Fibroblast of lung (primary cell): ENCODE data around the gene IBTK.

ENCODE experiments used
- EZH2 ChIP-seq: IDR thresholded peaks from 2 replicates; pipeline ENCODE4 v1.5.1; 2012; ENCODE audit warnings: low read length, control low read depth, mild to moderate bottlenecking; ENCODE audit errors: missing control alignments
- TF ChIP-seq, protein P1 (sequence below), 2 donors: IDR thresholded peaks in 1 of 2; conservative IDR thresholded peaks in 1 of 2; 1 replicate in 1 of 2; 2 replicates in 1 of 2; pipeline ENCODE4 v1.5.1; 2011 to 2012; ENCODE audit warnings: low read length in 2 of 2, control low read depth in 1 of 2, inconsistent platforms in 1 of 2, low read depth in 1 of 2, mild to moderate bottlenecking in 1 of 2

DNA sequence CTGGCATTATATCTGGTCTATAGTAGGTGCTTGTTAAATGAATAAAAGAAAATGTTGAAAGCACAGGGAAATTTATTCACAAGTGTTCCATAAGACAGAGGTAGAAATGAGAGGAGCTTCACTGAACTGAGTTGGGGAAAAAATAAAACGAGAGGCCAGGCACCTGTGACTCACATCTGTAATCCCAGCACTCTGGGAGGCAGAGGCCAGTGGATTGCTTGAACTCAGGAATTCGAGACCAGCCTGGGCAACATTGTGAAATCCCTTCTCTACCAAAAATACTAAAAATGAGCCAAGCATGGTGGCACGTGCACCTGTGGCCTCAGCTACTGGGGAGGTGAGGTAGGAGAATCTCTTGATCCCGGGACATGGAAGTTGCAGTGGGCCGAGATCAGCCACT lies 28.1 kb upstream of the IBTK start:
- TF ChIP-seq, protein P1, sequence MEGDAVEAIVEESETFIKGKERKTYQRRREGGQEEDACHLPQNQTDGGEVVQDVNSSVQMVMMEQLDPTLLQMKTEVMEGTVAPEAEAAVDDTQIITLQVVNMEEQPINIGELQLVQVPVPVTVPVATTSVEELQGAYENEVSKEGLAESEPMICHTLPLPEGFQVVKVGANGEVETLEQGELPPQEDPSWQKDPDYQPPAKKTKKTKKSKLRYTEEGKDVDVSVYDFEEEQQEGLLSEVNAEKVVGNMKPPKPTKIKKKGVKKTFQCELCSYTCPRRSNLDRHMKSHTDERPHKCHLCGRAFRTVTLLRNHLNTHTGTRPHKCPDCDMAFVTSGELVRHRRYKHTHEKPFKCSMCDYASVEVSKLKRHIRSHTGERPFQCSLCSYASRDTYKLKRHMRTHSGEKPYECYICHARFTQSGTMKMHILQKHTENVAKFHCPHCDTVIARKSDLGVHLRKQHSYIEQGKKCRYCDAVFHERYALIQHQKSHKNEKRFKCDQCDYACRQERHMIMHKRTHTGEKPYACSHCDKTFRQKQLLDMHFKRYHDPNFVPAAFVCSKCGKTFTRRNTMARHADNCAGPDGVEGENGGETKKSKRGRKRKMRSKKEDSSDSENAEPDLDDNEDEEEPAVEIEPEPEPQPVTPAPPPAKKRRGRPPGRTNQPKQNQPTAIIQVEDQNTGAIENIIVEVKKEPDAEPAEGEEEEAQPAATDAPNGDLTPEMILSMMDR (conservative IDR thresholded peaks at IDR 0.05 in 1 of 2, IDR thresholded peaks at IDR 0.05 in 1 of 2; ENCODE audit: low read depth in 1 of 2, low read length in 2 of 2): no peak
- TF ChIP-seq EZH2: no peak
